ENCODE measurements around the gene SENP5. TPM values are rescaled to one million over a fixed set of nuclear protein-coding genes. Genes with fewer than 3 reads are reported as not detected.

SENP5 gene
- total RNA-seq, 1 experiment from 2014 or later: 30.4 TPM

DNA sequence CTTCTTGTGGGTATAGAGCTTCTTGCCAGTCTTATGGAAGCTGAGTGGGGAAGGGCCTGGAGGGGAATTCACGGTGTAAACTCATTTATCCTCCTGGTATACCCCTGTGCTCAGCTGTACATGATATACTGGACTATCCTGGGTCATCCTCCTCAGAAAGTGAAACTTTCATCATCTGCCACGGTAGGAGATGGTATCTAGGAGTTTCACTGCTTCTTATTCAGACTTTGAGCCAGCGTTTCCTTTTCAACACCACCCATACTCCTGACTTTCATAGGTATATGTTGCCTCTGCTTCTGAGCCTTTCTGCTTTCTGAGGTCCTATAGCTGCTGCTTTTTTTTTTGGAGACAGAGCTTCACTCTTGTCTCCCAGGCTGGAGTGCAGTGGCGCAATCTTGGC, 15.6 kb downstream of the SENP5 start:
- Mint-ChIP-seq H3K36me3 (ENCODE audit: insufficient read depth in 1 of 3, low read depth in 3 of 3) (peaks cover 0 to 19% (median 7%) of the 10 kb centered on the region in 3 experiments; a peak in 5 of 7 replicates), H3K4me3 (no peak overlapping the region), H3K27ac (no peak overlapping the region), H3K9me3 (no peaks in the 10 kb centered on the region), H3K27me3 (ENCODE audit: low read depth) (no peaks in the 10 kb centered on the region), H3K4me1 (no peaks in the 10 kb centered on the region)
- Histone ChIP-seq H2BK12ac (ENCODE audit: insufficient read length, low read depth, low read length) (no peak overlapping the region), H4K20me1 (ENCODE audit: control insufficient read depth, insufficient read depth, insufficient read length) (no peaks in the 10 kb centered on the region), H2BK15ac (ENCODE audit: low read depth, low read length) (no peak overlapping the region), H3K9ac (ENCODE audit: extremely low read depth, insufficient read length, low read length) (no peak overlapping the region), H3K79me2 (ENCODE audit: insufficient read depth, low read length) (peaks cover 5% of the 10 kb centered on the region; the same call in 1 of the 2 replicates), H3K79me1 (ENCODE audit: insufficient read depth, low read depth, low read length, poor library complexity, severe bottlenecking) (no peaks in the 10 kb centered on the region), H2AFZ (ENCODE audit: low read length) (no peak overlapping the region), H3T11ph (ENCODE audit: low read length) (no peak overlapping the region), H2AK5ac (ENCODE audit: insufficient read length, low read length) (no peak overlapping the region), H4K5ac (ENCODE audit: insufficient read length, low read depth, low read length) (no peak overlapping the region), H3K27ac (ENCODE audit: insufficient read length, low read depth, low read length) (no peak overlapping the region), H3K4ac (ENCODE audit: low read depth, low read length) (no peak overlapping the region), H4K91ac (ENCODE audit: insufficient read length, low read depth, low read length) (no peak overlapping the region), H3K4me2 (ENCODE audit: insufficient read depth, insufficient read length, low read length) (no peak overlapping the region), H3K14ac (ENCODE audit: insufficient read depth, low read length) (no peak overlapping the region), H3K23ac (ENCODE audit: insufficient read length, low read depth, low read length) (no peak overlapping the region), H2BK20ac (ENCODE audit: low read depth, low read length, poor library complexity, severe bottlenecking) (no peak overlapping the region), H3K4me1 (ENCODE audit: insufficient read depth, low read length) (no peaks in the 10 kb centered on the region), H3K18ac (ENCODE audit: insufficient read length, low read depth, low read length) (no peak overlapping the region), H4K8ac (replicated peaks; ENCODE audit: insufficient read length, low read depth, low read length) (no peak overlapping the region), H3K23me2 (ENCODE audit: insufficient read length, low read depth, low read length, poor library complexity, severe bottlenecking) (no peaks in the 10 kb centered on the region), H2BK5ac (ENCODE audit: insufficient read length, low read length) (no peak overlapping the region), H3K56ac (ENCODE audit: insufficient read length, low read depth, low read length) (no peak overlapping the region), H2BK120ac (ENCODE audit: low read depth, low read length, poor library complexity, severe bottlenecking) (no peak overlapping the region), H3K9me3 (ENCODE audit: control insufficient read depth, low read depth, low read length) (no peaks in the 10 kb centered on the region), H3K27me3 (ENCODE audit: insufficient read depth, low read length) (no peaks in the 10 kb centered on the region)
- no CpG with 5 or more reads among the region's 4 CpGs for WGBS (ENCODE audit: extremely low coverage, insufficient read length, low lambda C conversion rate)
- TF ChIP-seq, protein P1, sequence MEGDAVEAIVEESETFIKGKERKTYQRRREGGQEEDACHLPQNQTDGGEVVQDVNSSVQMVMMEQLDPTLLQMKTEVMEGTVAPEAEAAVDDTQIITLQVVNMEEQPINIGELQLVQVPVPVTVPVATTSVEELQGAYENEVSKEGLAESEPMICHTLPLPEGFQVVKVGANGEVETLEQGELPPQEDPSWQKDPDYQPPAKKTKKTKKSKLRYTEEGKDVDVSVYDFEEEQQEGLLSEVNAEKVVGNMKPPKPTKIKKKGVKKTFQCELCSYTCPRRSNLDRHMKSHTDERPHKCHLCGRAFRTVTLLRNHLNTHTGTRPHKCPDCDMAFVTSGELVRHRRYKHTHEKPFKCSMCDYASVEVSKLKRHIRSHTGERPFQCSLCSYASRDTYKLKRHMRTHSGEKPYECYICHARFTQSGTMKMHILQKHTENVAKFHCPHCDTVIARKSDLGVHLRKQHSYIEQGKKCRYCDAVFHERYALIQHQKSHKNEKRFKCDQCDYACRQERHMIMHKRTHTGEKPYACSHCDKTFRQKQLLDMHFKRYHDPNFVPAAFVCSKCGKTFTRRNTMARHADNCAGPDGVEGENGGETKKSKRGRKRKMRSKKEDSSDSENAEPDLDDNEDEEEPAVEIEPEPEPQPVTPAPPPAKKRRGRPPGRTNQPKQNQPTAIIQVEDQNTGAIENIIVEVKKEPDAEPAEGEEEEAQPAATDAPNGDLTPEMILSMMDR (conservative IDR thresholded peaks at IDR 0.05): no peak
- DNase-seq: no peak

Data from H9 (cell line).